ENCODE measurements around the gene WHRN.

WHRN gene

DNA sequence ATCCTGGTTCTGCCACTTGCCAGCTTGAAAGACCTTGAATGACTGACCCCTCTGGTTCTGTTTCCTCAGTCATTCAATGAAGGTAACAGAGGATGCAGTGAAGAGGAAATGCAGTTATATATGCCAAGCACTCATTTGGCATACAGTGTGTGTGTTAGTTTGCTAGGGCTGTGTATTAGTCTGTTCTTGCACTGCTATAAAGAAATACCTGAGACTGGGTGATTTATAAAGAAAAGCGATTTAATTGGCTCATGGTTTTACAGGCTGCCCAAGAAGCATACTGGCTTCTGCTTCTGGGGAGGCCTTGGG is 8.6 kb upstream of the WHRN start:
- no peak for DNase-seq (ENCODE audit: low read depth in 3 of 3)

GRCh38 chr9:114513055-114513958 is 8.0 kb upstream of the WHRN start:
- no peak for DNase-seq (ENCODE audit: low read depth in 3 of 3)

- no peak for DNase-seq (ENCODE audit: low read depth in 3 of 3)
These were observed 7.0 kb upstream of the WHRN start for GRCh38 chr9:114511978-114512874.

- DNase-seq (ENCODE audit: low read depth in 3 of 3), result no peak
These were observed 2.5 kb upstream of the WHRN start for GRCh38 chr9:114507726-114508125.

- DNase-seq (ENCODE audit: low read depth in 3 of 3), result no peak
These were observed 763 bp upstream of the WHRN start for GRCh38 chr9:114506082-114506390.

DNA sequence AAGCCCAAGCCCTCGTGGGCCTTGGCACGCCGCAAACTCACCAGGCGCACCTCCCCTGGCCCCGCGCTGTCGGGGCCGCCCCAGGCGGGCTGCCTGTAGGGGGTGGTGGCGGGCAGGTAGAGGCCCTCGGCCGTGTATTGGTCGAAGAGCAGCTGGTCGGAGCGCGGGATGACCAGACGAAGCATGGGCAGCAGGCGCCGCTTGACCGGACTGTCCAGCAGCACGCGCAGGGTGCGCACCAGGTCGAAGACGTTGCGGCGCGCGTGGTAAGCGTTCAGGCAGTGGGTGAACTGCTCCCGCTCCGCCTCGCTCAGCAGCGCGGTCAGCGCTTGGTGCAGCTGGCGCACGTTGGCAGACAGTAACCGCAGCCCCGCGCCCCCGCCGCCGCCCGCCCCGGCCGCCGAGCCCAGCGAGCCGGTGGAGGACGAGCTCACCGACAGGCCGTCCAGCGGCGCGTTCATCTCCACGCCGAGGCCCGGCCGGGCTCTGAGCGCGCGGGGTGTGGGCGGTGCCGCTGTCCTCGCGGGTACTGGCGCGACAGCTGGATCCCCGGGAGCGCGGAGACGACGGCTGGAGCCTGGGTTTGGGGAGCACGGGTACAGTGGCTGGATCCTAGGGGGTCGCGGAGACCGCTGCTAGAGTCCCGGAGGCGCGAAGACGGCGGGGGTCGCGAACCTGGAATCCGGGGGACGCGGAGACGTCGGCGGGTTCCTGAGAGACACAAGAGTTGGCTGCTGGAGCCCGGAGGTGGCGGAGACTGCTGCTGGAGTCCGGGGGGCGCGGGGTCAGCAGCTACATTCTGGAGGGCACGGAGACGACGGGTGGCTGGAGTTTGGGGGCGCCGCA is 709 bp downstream of the WHRN start:
- peak in 2 of 3 experiments; percentile 13 to 29 for DNase-seq (ENCODE audit: low read depth in 3 of 3)

DNA sequence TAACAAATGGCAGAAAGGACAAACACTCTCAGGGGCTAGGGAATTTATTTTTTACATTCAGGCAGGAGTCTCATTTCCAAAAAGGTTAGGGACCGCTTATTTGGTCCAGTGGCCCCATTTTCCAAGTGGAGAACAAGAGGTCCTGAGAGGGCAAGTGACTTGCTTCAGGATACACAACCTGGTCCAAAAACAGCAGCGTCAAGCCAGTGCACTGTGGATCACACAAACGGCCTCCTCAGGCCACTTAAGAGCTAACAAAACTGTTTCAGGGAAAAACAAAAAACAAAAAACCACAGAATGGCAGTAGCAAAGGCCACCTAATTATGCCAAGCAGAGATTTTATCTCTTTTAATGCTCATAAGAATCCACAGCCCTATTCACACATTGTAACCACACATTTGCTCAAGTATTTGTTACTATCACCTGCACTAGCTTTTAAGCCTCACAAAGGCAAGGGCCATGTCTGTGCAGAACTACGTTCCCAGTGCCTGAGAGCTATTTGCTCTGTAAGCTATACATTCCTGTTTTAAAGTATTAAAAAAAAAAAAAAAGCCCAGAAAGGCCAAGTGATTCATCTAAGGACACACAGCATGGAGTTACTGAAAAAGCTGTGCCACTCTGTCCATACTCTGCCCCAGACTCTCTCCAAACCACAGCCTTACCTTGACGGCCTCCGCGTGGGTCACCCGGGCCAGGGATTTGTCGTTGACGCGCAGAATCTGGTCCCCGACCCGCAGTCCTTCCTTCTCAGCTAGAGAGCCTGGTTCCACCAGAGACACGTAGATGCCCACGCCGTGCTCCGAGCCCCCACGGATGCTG is 1.5 kb downstream of the WHRN start:
- DNase-seq (ENCODE audit: low read depth in 3 of 3), result no peak

GRCh38 chr9:114503009-114503408 is 2.3 kb downstream of the WHRN start:
- no peak for DNase-seq (ENCODE audit: low read depth in 3 of 3)

GRCh38 chr9:114501796-114502682 is 3.2 kb downstream of the WHRN start:
- DNase-seq (ENCODE audit: low read depth in 3 of 3), result no peak

DNA sequence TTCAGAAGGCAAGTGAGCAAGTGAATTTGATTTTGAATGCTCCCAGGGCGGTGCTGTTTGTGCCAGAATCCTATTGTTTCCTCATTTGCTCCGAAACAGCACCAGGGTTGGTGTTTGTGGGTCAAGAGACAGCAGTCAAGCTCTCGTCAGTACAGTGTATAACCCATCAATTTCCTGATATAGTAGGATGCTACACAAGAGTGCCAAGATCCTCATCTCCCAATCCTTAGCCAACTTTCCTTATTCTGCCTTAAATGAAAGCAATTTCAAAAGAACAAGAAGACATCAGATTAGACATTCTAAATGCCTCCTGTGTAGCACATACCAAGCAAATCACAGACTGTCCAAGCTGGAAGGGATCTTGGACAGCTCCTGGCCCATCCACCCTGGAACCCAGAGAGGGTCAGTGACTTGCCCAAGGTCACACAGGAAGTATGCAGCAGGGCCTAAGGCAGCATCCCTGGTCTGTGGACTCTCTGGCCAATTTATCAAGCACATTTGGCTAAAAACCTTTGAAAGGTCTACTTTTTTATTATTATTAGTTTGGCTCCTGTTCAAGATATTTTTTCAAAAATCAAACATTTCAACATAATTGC is 4.5 kb downstream of the WHRN start:
- no peak for DNase-seq (ENCODE audit: low read depth in 3 of 3)

- DNase-seq (ENCODE audit: low read depth in 3 of 3), result no peak
These were observed 5.2 kb downstream of the WHRN start for GRCh38 chr9:114499941-114500696.

- no peak for DNase-seq (ENCODE audit: low read depth in 3 of 3)
These were observed 5.7 kb downstream of the WHRN start for GRCh38 chr9:114499528-114499927.

- no peak for DNase-seq (ENCODE audit: low read depth in 3 of 3)
These were observed 7.4 kb downstream of the WHRN start for GRCh38 chr9:114497727-114498382.

- DNase-seq (ENCODE audit: low read depth in 3 of 3), result no peak
These were observed 8.0 kb downstream of the WHRN start for GRCh38 chr9:114497236-114497635.

- DNase-seq (ENCODE audit: low read depth in 3 of 3), result no peak
These were observed 9.3 kb downstream of the WHRN start for GRCh38 chr9:114496011-114496410.

- DNase-seq (ENCODE audit: low read depth in 3 of 3), result no peak
These were observed 10.3 kb downstream of the WHRN start for GRCh38 chr9:114494776-114495569.

DNA sequence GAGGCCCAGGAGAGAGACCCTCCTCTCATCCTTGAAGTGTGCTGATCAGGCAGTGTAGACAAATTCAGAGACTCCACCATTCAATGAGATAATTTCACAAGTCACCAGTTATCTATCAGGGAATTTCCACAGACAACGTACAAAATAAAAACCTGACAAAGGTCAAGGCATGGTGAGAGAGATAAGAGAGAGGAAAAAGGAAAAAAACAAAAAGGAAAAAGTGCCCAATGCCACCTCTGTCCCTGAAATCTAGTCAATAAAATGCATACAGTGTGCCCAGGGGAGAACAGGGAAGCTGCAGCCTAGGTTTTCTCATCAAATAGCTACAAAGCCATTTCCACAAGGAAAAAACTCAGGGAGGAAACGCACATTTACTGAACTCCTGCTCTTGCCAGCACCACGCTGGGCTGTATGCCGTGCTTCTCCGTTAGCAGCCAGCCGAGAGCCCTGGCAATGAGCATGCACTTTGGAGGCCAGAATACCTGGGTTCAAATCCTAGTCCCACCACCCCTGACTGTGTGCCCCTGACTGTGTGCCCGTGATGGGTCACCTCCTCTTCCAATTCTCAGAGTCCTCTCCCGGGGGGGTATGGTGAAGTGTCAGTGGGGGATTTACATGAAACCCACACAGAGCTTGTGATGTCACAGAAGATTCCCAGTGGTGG is 11.6 kb downstream of the WHRN start:
- no peak for DNase-seq (ENCODE audit: low read depth in 3 of 3)
